ENCODE data around the gene TBC1D5. TPM values are rescaled to one million over a fixed set of nuclear protein-coding genes. Genes with fewer than 3 reads are reported as not detected.

TBC1D5 gene
- total and polyA plus RNA-seq, 2 of the 8 experiments (the other 6 are each of a cell fraction or from before 2014, with no cell fraction given): 11.0 to 22.9 TPM

DNA sequence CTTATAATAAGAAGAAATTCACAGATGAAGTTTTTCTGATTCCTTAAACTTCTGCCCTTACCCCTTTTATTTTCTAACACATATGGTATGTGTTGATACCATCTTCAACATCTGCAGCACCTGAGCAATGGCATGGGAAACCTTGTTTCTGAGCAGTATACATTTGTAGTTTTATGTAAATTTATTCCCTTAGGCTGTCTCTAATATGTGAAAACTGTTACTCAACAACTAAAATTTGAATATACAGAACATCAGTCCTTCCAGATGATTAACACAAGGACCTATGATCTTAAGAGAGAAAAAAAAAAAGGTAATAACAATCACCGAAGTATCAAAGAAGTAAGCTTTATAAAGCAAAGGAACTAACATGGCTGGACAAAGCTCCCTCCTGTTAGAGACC lies 190.5 kb downstream of the TBC1D5 start:
- H3K4me1 ChIP-seq (replicated peaks in 1 of 4; ENCODE audit: control insufficient read depth in 3 of 4, insufficient read depth in 4 of 4, low read length in 3 of 4): no peaks in the 10 kb centered on the region; a peak in 2 of 7 replicates
- no peak for DNase-seq (ENCODE audit: low read depth in 1 of 2, low spot score in 2 of 2)
- no peaks in the 10 kb centered on the region for H3K27me3 ChIP-seq (replicated peaks in 1 of 4; ENCODE audit: control insufficient read depth in 3 of 4, extremely low read depth in 1 of 4, insufficient read depth in 3 of 4, low read length in 3 of 4)
- no peaks in the 10 kb centered on the region for H4K20me1 ChIP-seq (replicated peaks in 1 of 2; ENCODE audit: control insufficient read depth in 1 of 2, insufficient read depth in 2 of 2, low read length in 2 of 2)
- H3K14ac ChIP-seq (ENCODE audit: insufficient read length): no peak overlapping the region
- no peak overlapping the region for H3K4ac ChIP-seq (replicated peaks; ENCODE audit: insufficient read length, low read depth, low read length)
- H3K36me3 ChIP-seq (ENCODE audit: control insufficient read depth in 2 of 4, insufficient read depth in 4 of 4, low read length in 3 of 4): no peaks in the 10 kb centered on the region
- no peaks in the 10 kb centered on the region for H3K9me3 ChIP-seq (ENCODE audit: insufficient read depth in 2 of 2, low read depth in 1 of 2, low read length in 1 of 2)
- H4K8ac ChIP-seq (ENCODE audit: extremely low read depth, insufficient read depth, low read length): no peak overlapping the region
- H3K18ac ChIP-seq (ENCODE audit: extremely low read depth, low read length): no peak overlapping the region
- WGBS, 2 experiments (ENCODE audit: extremely low coverage in 1 of 2, insufficient coverage in 1 of 2, insufficient read length in 1 of 2, insufficient replicate concordance in 2 of 2, low coverage in 1 of 2, low lambda C conversion rate in 2 of 2, missing lambda C conversion rate in 1 of 2): 100% methylated on average over 1 of the region's 1 CpG; no CpG with 5 or more reads in 1 of the 2 experiments
- H3K56ac ChIP-seq (replicated peaks; ENCODE audit: insufficient read length, low read depth, low read length): no peak overlapping the region
- H4K91ac ChIP-seq (replicated peaks; ENCODE audit: insufficient read length, low read length): no peak overlapping the region
- H3K79me2 ChIP-seq (ENCODE audit: control insufficient read depth in 1 of 2, insufficient read depth in 2 of 2, low read length in 2 of 2): no peaks in the 10 kb centered on the region
- H2BK15ac ChIP-seq (ENCODE audit: low read length): no peak overlapping the region
- H2AFZ ChIP-seq (ENCODE audit: low read length): no peak overlapping the region
- H3K23me2 ChIP-seq (ENCODE audit: low read depth, low read length): no peaks in the 10 kb centered on the region
- H2BK120ac ChIP-seq (replicated peaks; ENCODE audit: low read depth, low read length): no peak overlapping the region
- no peak overlapping the region for H3K4me3 ChIP-seq (ENCODE audit: extremely low read depth in 1 of 4, insufficient read depth in 2 of 4, low read depth in 3 of 4, low read length in 4 of 4)
- H2BK12ac ChIP-seq (ENCODE audit: low read depth, low read length): no peak overlapping the region
- H3K79me1 ChIP-seq (ENCODE audit: low read depth, low read length): no peaks in the 10 kb centered on the region
- no peak overlapping the region for H2BK5ac ChIP-seq (ENCODE audit: low read depth, low read length)
- no peak overlapping the region for H4K5ac ChIP-seq (ENCODE audit: insufficient read length, low read depth, low read length)
- no peak overlapping the region for H3K4me2 ChIP-seq (ENCODE audit: insufficient read depth in 1 of 2, low read depth in 2 of 2, low read length in 2 of 2)
- no peak for FAIRE-seq
- H2AK5ac ChIP-seq (ENCODE audit: low read depth, low read length): no peak overlapping the region
- H3K9ac ChIP-seq (replicated peaks in 1 of 4; ENCODE audit: extremely low read depth in 1 of 4, low read depth in 3 of 4, low read length in 3 of 4): no peak overlapping the region
- no peak overlapping the region for H3K23ac ChIP-seq (ENCODE audit: insufficient read length)
- CTCF ChIA-PET (ENCODE audit: partially characterized antibody): interaction anchor here (0.9 kb wide), 1 partner anchor 289 kb away, joined by 4 read pairs; no protein-coding TSS in a partner anchor
- H2BK20ac ChIP-seq (ENCODE audit: low read length): no peak overlapping the region
- H3K27ac ChIP-seq (ENCODE audit: low read depth, low read length): no peak overlapping the region
- POLR2A ChIA-PET (ENCODE audit: partially characterized antibody): interaction anchor here (1.1 to 1.2 kb wide), 2 partner anchors 28 to 189 kb away, joined by 3 read pairs; no protein-coding TSS in a partner anchor
- TF ChIP-seq KDM5A (IDR thresholded peaks at IDR 0.05; ENCODE audit: low read length) (no peak), RXRA (IDR thresholded peaks at IDR 0.05; ENCODE audit: insufficient read depth, low read depth, low read length) (no peak), JUN (IDR thresholded peaks at IDR 0.05; ENCODE audit: low read depth, low read length) (no peak), RFX5 (IDR thresholded peaks at IDR 0.05; ENCODE audit: borderline replicate concordance, low read depth, low read length) (no peak), RAD21 (IDR thresholded peaks at IDR 0.05 in 1 of 2, conservative IDR thresholded peaks at IDR 0.05 in 1 of 2; ENCODE audit: low read depth in 2 of 2, low read length in 2 of 2) (no peak), CTBP2 (IDR thresholded peaks at IDR 0.05; ENCODE audit: borderline replicate concordance, insufficient read depth, insufficient read length, low read length) (no peak), GTF2F1 (IDR thresholded peaks at IDR 0.05; ENCODE audit: borderline replicate concordance, low read depth, low read length) (no peak), SP1 (IDR thresholded peaks at IDR 0.05; ENCODE audit: low read depth, low read length) (no peak), YY1 (IDR thresholded peaks at IDR 0.05; ENCODE audit: low read depth, low read length) (no peak), ZNF274 (IDR thresholded peaks at IDR 0.05; ENCODE audit: borderline replicate concordance, extremely low read depth, low read length) (no peak), SP2 (IDR thresholded peaks at IDR 0.05; ENCODE audit: low read length) (no peak), NANOG (IDR thresholded peaks at IDR 0.05; ENCODE audit: insufficient read depth, low read depth, low read length, poor library complexity, severe bottlenecking) (no peak), POLR2AphosphoS5 (IDR thresholded peaks at IDR 0.05; ENCODE audit: low read depth, low read length) (no peak), SIX5 (IDR thresholded peaks at IDR 0.05; ENCODE audit: low read depth, low read length) (no peak), ASH2L (IDR thresholded peaks at IDR 0.05; ENCODE audit: low read length) (no peak), CHD2 (IDR thresholded peaks at IDR 0.05; ENCODE audit: low read length) (no peak)
